SKM-1 treated with dmso at 0.1 percent for 144 hours (cell line): Measurements from ENCODE around the gene MYBPC2.

Source experiments
- DNase-seq: peaks from one replicate; lab custom pipeline; 2025; ENCODE audit not compliant: unreplicated experiment; lab: John Stamatoyannopoulos, UW

MYBPC2 gene

GRCh38 chr19:50478901-50479715 is 46.4 kb downstream of the MYBPC2 start:
- DNase-seq, result peak; percentile 11

- DNase-seq, result no peak
These were observed 47.1 kb downstream of the MYBPC2 start for GRCh38 chr19:50479761-50480251.

- DNase-seq, result no peak
These were observed 47.8 kb downstream of the MYBPC2 start for GRCh38 chr19:50480281-50481111.

- no peak for DNase-seq
These were observed 48.9 kb downstream of the MYBPC2 start for GRCh38 chr19:50481351-50482149.

GRCh38 chr19:50482271-50482855 is 49.7 kb downstream of the MYBPC2 start:
- DNase-seq, result no peak

GRCh38 chr19:50482916-50483315 is 50.2 kb downstream of the MYBPC2 start:
- DNase-seq, result no peak

GRCh38 chr19:50485284-50485955 is 52.7 kb downstream of the MYBPC2 start:
- DNase-seq, result no peak

GRCh38 chr19:50486823-50487515 is 54.3 kb downstream of the MYBPC2 start:
- DNase-seq, result no peak

GRCh38 chr19:50488389-50489194 is 55.9 kb downstream of the MYBPC2 start:
- DNase-seq, result peak; percentile 10

GRCh38 chr19:50489461-50490011 is 56.8 kb downstream of the MYBPC2 start:
- no peak for DNase-seq

GRCh38 chr19:50490411-50490811 is 57.7 kb downstream of the MYBPC2 start:
- DNase-seq, result no peak

GRCh38 chr19:50490991-50491472 is 58.3 kb downstream of the MYBPC2 start:
- DNase-seq, result no peak

GRCh38 chr19:50492303-50493052 is 59.8 kb downstream of the MYBPC2 start:
- peak; percentile 57 for DNase-seq

GRCh38 chr19:50493171-50493570 is 60.5 kb downstream of the MYBPC2 start:
- DNase-seq, result no peak

GRCh38 chr19:50494186-50495019 is 61.7 kb downstream of the MYBPC2 start:
- DNase-seq, result no peak

- DNase-seq, result no peak
These were observed 62.4 kb downstream of the MYBPC2 start for GRCh38 chr19:50495020-50495531.
